HG02763 (cell line): ENCODE data around the gene ZNF841.
A peak's percentile ranks its signal among the peaks of the same experiment; 100 is the strongest.
"Not testable (repeated sequence)": the region's sequence is repeated elsewhere in the genome, so short reads cannot be mapped to it uniquely, and the experiment has no call there.

ENCODE experiments used
- ATAC-seq: cut with Tn5 transposase; IDR thresholded peaks from one replicate; pipeline ENCODE4 v1.9.1; 2021; ENCODE audit warnings: mild to moderate bottlenecking, moderate library complexity; ENCODE audit not compliant: unreplicated experiment

Gene ZNF841

DNA sequence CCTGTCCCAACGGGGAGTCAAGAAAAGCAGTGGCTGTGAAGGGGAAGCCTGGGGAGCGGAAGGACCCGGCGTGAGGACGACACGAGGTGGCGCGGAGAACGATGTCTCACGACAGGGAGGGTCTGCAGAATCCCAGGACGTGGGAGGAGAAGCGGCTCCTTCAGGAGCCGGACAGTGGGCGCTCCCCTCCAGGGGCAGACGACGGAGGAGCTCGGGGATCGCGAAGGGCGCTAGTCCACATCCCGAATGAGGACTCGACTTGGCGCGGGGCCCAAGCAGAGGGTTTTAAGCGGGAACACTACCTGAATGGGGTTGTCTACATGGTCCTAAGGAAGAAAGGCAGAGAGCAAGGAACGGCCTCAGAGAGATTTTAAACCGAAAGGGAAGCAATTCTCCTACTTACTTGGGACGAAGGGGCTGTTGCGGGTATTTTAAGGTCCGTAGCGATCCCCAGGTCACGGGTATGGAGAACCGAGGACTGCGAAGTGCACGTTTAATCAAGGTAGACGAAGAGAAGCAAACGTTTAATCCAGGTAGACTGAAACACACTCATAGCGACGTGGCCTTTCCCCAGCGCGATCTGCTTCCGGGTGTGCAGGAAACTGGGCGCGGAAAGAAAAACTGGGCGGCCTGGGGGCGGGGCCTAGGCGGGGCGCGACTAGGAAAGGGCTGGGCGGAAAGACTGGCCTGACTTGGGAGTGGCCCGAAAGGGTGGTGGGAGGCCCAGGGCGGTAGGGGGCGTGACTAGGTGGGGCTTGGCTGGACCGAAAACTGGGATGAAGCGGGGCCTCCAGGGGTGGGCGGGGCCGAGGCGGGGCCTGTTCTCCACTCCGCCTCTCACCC lies at the start of gene ZNF841:
Gene ZNF841 (minus strand): TSS at position 594 of the 843 bp plus-strand sequence. CDS start 10,964 bp downstream, outside the sequence.
- peak; percentile 88 for ATAC-seq

DNA sequence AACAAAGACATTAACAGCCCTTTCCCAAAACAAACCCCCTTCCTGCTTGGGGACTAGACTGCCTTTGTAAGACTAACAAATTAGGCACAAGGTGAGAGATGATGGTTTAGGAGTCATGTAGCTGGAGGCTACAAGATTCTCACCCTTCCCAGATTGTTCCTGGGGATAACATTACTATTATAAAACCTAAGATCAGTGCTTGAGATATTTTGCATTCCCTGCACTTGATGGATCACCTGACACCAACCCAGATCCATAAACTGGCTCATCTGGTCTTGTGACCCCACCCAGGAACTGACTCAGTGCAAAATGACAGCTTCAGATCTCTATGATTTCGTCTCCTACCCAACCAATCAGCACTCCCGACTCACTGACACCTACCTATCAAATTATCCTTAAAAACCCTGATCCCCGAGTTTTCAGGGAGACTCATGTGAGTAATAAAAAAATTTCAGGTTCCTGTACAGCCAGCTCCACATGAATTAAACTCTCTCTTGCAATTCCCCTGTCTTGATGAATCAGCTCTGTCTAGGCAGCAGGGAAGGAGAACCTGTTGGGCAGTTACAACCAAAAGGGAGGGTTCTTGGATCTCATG lies 46.5 kb upstream of the ZNF841 start:
- no peak for ATAC-seq

DNA sequence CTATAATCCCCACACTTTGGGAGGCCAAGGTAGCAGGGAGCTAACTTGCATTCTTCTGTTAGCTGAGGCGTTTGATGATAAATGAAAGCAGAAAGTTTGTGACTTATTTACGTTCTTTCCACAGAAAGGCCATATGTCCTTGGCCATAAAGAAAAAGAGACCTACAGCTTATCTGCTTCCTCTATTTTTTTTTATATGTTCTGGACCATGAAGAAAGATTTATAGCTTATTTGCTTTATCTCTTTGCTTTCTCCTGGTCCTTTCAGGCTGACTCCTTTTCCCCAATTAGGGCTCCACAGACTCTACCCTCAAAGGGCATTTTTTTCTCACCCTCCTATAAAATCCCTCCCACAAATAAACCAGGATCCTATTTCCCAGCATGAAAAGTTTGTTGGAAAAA lies 45.6 kb upstream of the ZNF841 start:
- ATAC-seq = no peak

DNA sequence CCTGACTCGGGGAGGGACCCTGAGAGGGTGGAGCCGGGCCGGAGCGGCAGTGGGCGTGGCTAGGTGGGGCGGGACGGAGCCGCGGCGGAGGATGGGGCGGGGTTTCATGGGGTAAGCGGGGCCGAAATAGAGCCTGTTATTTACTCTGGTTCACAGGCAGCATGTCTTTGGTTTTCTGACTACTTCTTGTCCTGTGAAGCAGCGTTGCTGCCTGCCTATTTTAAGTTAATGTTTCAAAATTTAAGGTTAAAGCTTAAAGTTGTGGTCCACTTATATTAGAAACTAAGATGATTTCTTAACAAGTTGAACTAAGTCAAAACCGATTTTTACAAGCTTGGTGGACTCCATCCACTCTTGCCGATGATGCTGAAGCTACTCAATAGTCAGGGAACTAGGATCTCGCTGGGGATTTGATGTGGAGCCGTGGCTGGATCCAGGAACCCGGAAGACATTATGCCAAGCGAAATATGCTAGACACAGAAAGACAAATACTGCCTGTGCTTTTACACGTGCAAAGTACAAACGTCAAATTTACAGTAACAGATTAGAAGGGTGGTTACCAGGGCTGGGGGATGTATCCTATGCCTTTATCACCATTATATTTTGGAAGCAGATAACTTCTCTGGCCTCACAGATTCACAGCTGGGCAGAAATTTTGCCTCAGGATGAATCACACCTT lies 44.6 kb upstream of the ZNF841 start:
- peak; percentile 95 for ATAC-seq

DNA sequence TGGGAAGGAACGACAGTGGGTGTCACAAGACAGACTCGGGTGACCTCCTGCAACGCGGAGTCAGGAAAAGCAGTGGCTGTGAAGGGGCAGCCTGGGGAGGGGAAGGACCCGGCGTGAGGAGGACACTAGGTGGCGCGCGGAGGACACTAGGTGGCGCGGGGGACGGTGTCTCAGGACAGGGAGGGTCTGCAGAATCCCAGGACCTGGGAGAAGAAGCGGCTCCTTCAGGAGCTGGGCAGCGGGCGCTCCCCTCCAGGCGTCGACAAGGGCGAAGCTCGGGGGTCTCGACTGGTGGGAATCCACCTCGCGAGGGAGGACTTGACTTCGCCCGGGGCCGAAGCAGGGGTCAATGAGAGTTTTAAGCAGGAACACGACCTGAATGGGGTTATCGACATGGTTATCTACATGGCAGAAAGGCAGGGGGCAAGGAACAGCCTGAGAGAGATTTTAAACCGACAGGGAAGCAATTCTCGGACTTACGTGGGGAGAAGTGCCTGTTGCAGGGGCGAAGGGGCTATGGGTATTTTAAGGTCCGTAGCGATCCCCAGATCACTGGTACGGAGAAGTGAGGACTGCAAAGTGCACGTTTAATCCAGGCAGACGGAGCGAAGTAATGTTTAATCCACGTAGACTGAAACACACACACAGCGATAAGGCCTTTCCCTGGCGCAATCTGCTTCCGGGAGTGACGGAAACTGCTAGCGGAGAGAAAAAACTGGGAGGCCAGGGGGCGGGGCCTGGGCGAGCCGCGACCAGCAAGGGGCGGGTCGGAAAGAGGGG lies 43.9 kb upstream of the ZNF841 start, which contains the start of gene ZNF616:
Gene ZNF616 (minus strand): TSS at position 687 of the 780 bp plus-strand sequence. CDS start 9,426 bp downstream, outside the sequence.
- ATAC-seq = peak; percentile 46

DNA sequence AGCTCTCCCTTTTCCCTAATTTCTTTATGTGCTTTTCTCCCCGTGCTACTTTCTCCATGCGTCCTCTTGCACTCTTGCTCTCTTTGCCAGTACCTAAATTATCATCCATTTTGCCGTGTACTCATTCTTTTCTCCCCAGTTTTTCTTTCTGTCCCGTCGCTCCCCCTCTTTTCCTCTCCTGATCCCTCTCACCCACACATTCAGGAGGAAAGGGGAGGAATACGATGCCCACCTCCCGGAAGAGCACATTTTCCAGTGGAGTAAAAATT lies 43.4 kb upstream of the ZNF841 start:
- ATAC-seq = no peak

DNA sequence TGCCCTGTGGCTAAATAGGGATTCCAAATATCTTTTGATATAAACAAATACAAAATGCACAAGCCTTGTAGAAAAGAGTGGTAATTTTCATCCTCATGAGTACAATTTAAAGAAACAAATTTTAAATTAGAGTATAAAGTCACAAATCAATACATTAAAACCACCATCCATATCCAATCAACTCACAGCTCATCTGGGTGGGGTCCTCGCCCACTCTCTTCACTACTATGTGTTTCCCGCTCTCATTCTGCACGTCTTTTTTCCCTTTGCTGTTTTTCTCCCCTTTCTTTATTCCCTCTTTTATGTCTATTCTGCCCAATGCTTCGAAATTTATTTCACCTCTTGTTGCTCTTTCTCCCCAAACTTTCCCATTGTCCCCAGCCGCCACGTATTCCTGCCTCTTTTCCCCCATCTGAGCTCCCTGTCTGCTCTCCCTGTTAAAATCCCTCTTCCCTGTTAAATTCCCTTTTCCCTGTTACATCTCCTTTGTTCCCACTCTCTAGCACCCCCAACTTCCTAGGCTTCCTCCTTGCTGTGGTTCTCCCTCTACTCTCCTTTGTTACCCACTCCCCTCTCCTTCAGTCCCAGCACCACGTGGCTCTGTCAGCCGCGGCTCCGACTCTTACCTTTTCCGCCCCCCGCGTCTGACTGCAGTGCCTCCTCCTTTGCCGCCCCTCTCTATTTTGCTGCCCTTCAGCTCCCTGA lies 42.9 kb upstream of the ZNF841 start:
- ATAC-seq = no peak

DNA sequence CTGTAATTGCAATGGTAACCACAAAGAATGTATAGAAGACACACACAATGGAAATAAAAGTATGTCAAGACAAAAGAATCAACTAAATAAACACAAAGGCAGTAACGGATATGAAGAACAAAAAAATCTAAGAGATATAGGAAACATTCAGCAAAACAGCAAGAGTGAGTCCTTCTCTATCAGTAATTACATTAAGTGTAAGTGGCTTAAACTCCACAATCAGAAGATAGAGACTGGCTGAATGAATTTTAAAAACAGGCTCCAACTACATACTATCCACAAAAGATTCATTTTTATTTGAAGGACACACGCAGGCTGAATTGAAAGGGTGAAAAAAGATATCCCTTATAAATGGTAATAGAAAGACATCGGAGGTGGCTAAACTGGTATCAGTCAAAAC lies 24.7 kb upstream of the ZNF841 start:
- no peak for ATAC-seq

DNA sequence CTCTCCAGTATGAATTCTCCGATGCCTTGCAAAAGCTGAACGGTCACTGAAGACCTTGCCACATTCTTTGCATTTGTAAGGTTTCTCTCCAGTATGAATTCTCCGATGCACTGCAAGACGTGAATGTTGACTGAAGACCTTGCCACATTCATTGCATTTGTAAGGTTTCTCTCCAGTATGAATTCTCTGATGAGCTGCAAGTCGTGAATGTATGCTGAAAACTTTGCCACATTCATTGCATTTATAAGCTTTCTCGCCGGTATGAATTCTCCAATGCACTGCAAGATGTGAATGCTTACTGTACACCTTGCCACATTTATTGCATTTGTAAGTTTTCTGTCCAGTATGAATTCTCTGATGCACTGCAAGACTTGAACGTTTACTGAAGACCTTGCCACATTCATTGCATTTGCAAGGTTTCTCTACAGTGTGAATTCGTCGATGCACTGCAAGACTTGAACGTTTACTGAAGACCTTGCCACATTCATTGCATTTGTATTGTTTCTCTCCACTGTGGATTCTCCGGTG lies 20.0 kb upstream of the ZNF841 start:
- no peak for ATAC-seq

DNA sequence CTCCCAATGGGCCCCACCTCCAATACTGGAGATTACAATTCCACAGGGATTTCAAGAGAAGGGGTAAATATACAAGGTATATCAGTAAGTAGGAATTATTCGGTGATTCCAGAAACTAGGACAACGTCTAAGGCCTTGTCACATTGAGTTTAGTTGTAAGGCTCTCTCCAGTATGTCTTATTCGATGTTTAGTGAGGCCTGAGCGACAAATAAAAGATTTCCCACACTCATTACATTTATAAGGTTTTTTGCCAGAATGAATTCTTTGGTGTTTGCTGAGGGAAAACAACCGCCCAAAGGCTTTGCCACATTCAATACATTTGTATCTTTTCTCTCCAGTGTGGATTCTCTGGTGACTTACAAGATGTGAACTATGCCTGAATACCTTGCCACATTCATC lies 19.1 kb upstream of the ZNF841 start:
- ATAC-seq = no peak

DNA sequence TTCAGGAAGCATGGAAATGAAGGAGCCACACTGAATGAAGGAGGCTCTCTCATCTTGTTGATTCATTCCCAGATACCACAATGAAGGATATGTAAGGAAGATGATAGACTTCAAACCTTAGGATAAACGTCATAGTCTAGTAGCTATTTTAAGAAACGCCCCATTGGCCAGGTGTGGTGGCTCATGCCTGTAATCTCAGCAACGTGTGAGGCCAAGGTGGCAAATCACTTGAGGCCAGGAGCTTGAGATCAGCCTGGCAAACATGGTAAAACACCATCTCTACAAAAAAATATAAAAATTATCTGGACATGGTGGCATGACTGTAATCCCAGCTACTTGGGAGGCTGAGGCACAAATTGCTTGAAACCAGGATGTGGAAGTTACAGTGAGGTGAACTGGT lies 17.1 kb upstream of the ZNF841 start:
- ATAC-seq = no peak

DNA sequence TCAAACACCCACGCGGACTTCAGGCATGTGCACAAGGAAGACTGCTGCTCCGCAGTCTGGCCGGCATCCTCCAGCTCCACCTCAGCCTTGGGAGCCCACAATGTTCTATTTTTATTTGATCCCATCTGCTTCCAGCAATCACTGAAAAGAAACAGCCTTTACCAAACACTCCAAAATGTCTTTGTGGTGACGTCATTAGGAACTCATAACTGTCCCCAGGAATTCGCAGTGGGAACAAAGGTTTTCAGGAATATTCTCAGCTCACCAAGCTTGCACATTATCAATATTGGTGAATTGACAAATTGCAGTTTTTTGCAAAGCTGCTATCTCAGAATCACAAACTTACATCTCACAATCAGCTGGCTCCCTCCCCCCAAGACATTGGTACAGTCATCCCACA lies 15.2 kb upstream of the ZNF841 start:
- ATAC-seq = no peak

DNA sequence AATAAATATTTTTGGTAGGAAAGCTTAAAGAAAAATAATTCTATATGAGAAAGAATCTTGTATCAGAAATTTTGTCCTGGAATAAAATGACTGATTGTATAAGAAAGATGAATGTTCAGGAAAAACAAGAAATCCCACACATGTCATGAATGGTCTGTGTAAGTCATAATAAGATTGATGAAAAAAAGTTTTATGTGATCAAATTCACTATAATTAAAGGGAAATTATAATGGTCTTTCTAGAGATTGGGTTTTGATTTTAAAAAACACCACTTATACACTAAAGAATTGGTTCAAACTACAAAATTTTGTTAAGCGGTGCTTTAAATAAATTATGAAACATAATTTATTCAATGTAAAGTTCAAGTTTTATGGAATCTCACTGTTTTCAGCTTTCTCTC lies 7.2 kb upstream of the ZNF841 start:
- ATAC-seq = no peak

DNA sequence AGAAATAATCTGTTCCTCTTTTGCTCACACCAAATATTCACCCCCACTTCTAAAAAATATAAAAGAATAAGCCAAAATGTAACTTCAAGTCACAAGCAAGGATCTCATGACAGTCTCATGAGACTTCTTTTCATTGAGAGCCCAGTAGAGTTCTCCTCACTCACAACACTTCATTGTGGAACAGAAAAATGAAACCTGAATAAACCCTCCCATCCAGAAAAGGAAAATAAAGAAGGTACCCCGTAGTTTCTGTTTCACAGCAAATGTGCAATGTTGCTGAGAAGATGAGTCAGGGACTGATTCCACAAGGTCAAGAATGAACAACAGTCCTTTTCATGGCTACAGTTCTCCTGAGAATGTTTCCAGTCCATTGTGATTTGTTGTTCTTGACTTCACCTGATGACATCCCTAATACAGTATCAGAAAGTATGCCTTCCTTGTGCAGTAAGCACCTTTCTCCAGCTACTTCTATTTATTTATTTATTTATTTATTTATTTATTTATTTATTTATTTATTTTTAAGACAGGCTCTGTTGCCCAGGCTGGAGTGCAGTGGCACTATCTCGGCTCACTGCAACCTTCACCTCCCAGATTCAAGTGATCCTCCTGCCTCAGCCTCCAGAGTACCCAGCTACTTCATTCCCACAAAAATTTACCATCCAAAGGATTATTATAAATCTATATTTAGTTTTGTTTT lies 6.4 kb upstream of the ZNF841 start:
- ATAC-seq = no peak

DNA sequence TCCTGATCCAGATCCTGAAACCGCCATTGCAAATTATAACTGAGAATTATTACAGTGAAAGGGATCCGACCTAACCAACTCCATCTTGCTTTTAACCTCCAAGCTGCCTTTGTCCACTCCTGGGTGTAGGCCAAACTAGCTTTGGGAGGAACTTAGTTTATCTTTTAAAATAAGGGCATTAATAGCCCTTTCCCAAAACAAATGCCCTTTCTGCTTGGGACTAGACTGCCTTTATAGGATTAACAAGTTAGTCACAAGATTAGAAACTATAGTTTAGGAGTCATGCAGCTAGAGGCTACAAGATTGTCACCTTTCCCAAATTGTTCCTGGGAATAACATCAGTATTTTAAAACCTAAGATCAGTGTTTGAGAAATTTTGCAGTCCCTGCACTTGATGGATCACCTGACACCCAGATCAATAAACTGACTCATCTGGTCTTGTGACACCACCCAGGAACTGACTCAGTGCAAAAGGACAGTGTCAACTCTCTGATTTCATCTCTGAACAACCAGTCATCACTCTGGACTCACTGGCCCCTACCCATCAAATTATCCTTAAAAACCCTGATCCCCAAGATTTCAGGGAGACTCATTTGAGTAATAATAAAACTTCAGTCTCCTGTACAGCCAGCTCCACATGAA lies 4.1 kb upstream of the ZNF841 start:
- no peak for ATAC-seq

DNA sequence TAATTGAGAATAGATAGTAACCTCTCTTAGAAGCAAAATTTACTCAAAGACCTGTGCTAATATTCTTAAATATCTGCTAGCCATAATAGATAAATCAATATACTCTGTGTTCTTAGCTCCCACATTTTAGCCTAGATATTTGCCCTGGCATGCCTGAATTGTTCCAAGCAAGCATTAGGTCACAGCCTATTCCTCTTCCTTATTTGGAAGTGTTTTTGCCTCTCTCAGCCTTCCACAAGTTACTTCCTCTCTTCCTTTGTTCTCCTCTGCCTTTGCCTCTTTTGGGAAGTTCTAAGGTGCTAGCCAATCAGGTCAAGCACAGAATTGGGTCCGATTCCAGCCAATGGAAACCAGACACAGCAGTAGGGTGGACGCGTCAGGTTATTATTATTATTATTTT lies 851 bp upstream of the ZNF841 start:
- ATAC-seq = not testable (repeated sequence)

DNA sequence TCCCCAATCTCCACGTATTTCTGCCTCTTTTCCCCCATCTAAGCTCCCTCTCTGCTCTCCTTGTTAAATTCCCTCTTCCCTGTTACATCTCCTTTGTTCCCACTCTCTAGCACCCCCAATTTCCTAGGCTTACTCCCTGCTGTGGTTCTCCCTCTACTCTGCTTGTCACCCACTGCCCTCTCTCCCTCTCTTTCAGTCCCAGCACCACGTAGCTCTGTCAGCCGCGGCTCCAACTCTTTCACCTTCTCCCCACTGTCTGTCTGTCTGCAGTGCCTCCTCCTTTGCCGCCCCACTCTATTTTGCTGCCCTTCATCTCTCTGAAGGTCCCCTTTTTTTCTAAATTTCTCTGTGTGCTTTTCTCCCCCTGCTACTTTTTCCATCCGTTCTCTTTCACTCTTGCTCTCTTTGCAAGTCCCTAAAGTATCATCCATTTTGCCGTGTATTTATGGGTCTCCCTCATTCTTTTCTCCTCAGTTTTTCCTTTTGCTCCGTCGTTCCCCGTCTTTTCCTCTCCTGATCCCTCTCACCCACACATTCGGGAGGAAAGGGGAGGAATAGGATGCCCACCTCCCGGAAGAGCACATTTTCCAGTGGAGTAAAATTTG lies 937 bp downstream of the ZNF841 start:
- ATAC-seq = no peak

DNA sequence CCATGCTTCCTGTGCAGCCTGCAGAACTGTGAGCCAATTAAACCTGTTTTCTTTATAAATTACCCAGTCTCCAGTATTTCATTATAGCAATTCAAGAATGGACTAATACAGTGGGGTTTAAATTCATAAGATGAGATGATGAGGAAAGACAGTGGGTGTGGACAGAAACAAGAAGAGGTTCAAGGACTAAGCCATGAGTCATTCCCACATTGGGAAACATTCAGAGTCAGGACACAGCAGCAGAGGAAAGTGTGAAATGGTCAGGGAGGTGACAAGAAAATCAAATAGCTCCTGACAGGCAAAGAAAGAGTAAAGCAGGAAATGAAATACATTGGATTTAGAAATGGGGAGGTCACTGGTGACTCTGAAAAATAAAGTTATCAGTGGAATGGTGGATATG lies 9.1 kb downstream of the ZNF841 start:
- ATAC-seq = no peak

DNA sequence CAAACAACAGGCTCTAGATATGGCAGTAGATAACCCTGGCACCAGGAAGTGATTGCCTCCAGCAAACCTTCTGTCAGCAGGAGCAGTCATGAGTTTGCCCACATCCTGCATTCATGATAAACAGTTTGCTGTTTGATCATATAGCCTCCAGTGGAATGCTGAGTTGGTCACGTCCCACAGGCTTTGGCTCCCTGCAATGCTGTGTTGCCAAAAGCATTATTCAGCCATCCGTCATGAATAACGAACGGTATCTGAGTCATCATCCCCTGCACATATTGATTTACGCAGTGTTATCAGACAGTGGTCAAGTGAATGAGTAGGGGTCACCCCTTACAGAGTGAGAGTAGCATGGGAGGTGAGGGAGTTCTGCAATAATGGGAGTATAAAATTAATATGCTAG lies 25.1 kb downstream of the ZNF841 start:
- ATAC-seq = no peak
